ENCODE measurements around the gene GMEB1.
"Not testable (repeated sequence)": the region's sequence is repeated elsewhere in the genome, so short reads cannot be mapped to it uniquely, and the experiment has no call there.

The GMEB1 gene

GRCh38 chr1:28672971-28673370 is 4.4 kb downstream of the GMEB1 start:
- DNase-seq, result not testable (repeated sequence)

GRCh38 chr1:28675924-28676257 is 7.3 kb downstream of the GMEB1 start:
- no peak for DNase-seq

GRCh38 chr1:28680151-28680550 is 11.6 kb downstream of the GMEB1 start:
- DNase-seq, result no peak

- no peak for DNase-seq
Measured at GRCh38 chr1:28682840-28683239, 14.3 kb downstream of the GMEB1 start.

- no peak for DNase-seq
Measured at GRCh38 chr1:28684937-28685336, 16.4 kb downstream of the GMEB1 start.

- DNase-seq, result not testable (repeated sequence)
Measured at GRCh38 chr1:28691627-28692026, 23.0 kb downstream of the GMEB1 start.

GRCh38 chr1:28703629-28704028 is 35.0 kb downstream of the GMEB1 start:
- no peak for DNase-seq

- no peak for DNase-seq
Measured at GRCh38 chr1:28716336-28716735, 47.8 kb downstream of the GMEB1 start.

- no peak for DNase-seq
Measured at GRCh38 chr1:28718166-28718565, 49.6 kb downstream of the GMEB1 start.

- DNase-seq, result no peak
Measured at GRCh38 chr1:28718586-28719331, 50.2 kb downstream of the GMEB1 start.

GRCh38 chr1:28719332-28719619 is 50.7 kb downstream of the GMEB1 start:
- DNase-seq, result no peak

- DNase-seq, result no peak
Measured at GRCh38 chr1:28720376-28720775, 51.8 kb downstream of the GMEB1 start.

GRCh38 chr1:28721927-28722326 is 53.3 kb downstream of the GMEB1 start:
- not testable (repeated sequence) for DNase-seq

GRCh38 chr1:28725365-28725764 is 56.8 kb downstream of the GMEB1 start:
- not testable (repeated sequence) for DNase-seq

- no peak for DNase-seq
Measured at GRCh38 chr1:28735961-28736449, 67.4 kb downstream of the GMEB1 start.

GRCh38 chr1:28736450-28737306 is 68.1 kb downstream of the GMEB1 start, which contains the start of gene YTHDF2:
TSS of gene YTHDF2 (plus strand) at chr1:28736940. CDS start at chr1:28737121, 181 bp downstream.
- peak; percentile 98 for DNase-seq

GRCh38 chr1:28737307-28738132 is 68.9 kb downstream of the GMEB1 start:
- DNase-seq, result peak; percentile 34

- no peak for DNase-seq
Measured at GRCh38 chr1:28740118-28740517, 71.5 kb downstream of the GMEB1 start.

- no peak for DNase-seq
Measured at GRCh38 chr1:28744184-28744583, 75.6 kb downstream of the GMEB1 start.

GRCh38 chr1:28745653-28746173 is 77.1 kb downstream of the GMEB1 start:
- DNase-seq, result no peak

- no peak for DNase-seq
Measured at GRCh38 chr1:28750330-28750729, 81.7 kb downstream of the GMEB1 start.

- not testable (repeated sequence) for DNase-seq
Measured at GRCh38 chr1:28750771-28751294, 82.2 kb downstream of the GMEB1 start.
